Measurements from ENCODE around the gene TRPM6. TPM values are rescaled to one million over a fixed set of nuclear protein-coding genes. Genes with fewer than 3 reads are reported as not detected.

Gene TRPM6
- total RNA-seq, 1 donor from 2014 or later, result 0.10 TPM

GRCh38 chr9:74765481-74765971 lies 122.2 kb downstream of the TRPM6 start:
- no peak overlapping the region for H3K27ac Mint-ChIP-seq
- no peaks in the 10 kb centered on the region for H3K36me3 Mint-ChIP-seq (ENCODE audit: insufficient read depth)
- no peak for TF ChIP-seq CTCF (IDR thresholded peaks at IDR 0.05; ENCODE audit: unreplicated experiment)
- H3K4me1 Mint-ChIP-seq (ENCODE audit: low read depth), result no peaks in the 10 kb centered on the region
- no peaks in the 10 kb centered on the region for H3K9me3 Mint-ChIP-seq (ENCODE audit: low read depth)
- peaks cover 3% of the 10 kb centered on the region for H3K27me3 Mint-ChIP-seq
- H3K4me3 Mint-ChIP-seq (ENCODE audit: low read depth), result no peak overlapping the region
- no peak for DNase-seq (ENCODE audit: low spot score, unreplicated experiment)

- no peaks in the 10 kb centered on the region for H3K36me3 Mint-ChIP-seq (ENCODE audit: insufficient read depth)
- no peak overlapping the region for H3K27ac Mint-ChIP-seq
- H3K4me1 Mint-ChIP-seq (ENCODE audit: low read depth), result no peaks in the 10 kb centered on the region
Measured at GRCh38 chr9:74762950-74763349, 124.8 kb downstream of the TRPM6 start.

GRCh38 chr9:74760031-74760700 lies 127.6 kb downstream of the TRPM6 start:
- no peak overlapping the region for H3K27ac Mint-ChIP-seq
- no peak for DNase-seq (ENCODE audit: low spot score, unreplicated experiment)
- H3K4me1 Mint-ChIP-seq (ENCODE audit: low read depth), result no peaks in the 10 kb centered on the region
- no peaks in the 10 kb centered on the region for H3K36me3 Mint-ChIP-seq (ENCODE audit: insufficient read depth)
- no peaks in the 10 kb centered on the region for H3K27me3 Mint-ChIP-seq
- no peak for TF ChIP-seq CTCF (IDR thresholded peaks at IDR 0.05; ENCODE audit: unreplicated experiment)
- no peaks in the 10 kb centered on the region for H3K9me3 Mint-ChIP-seq (ENCODE audit: low read depth)
- no peak overlapping the region for H3K4me3 Mint-ChIP-seq (ENCODE audit: low read depth)

More at GRCh38 chr9:74762950-74763349, 124.8 kb downstream of the TRPM6 start:
- no peaks in the 10 kb centered on the region for H3K27me3 Mint-ChIP-seq
- TF ChIP-seq CTCF (IDR thresholded peaks at IDR 0.05; ENCODE audit: unreplicated experiment), result peak; percentile 21
- DNase-seq (ENCODE audit: low spot score, unreplicated experiment), result no peak
- H3K4me3 Mint-ChIP-seq (ENCODE audit: low read depth), result no peak overlapping the region
- H3K9me3 Mint-ChIP-seq (ENCODE audit: low read depth), result no peaks in the 10 kb centered on the region

GRCh38 chr9:74755999-74756398 lies 131.7 kb downstream of the TRPM6 start:
- Mint-ChIP-seq H3K9me3 (ENCODE audit: low read depth) (no peaks in the 10 kb centered on the region), H3K4me1 (ENCODE audit: low read depth) (peaks cover 2% of the 10 kb centered on the region), H3K27ac (no peak overlapping the region), H3K27me3 (no peaks in the 10 kb centered on the region), H3K4me3 (ENCODE audit: low read depth) (no peak overlapping the region), H3K36me3 (ENCODE audit: insufficient read depth) (no peaks in the 10 kb centered on the region)
- no peak for DNase-seq (ENCODE audit: low spot score, unreplicated experiment)
- TF ChIP-seq CTCF (IDR thresholded peaks at IDR 0.05; ENCODE audit: unreplicated experiment), result no peak

- no peak overlapping the region for H3K4me3 Mint-ChIP-seq (ENCODE audit: low read depth)
Measured at GRCh38 chr9:74755355-74755754, 132.4 kb downstream of the TRPM6 start.

More at GRCh38 chr9:74755355-74755754, 132.4 kb downstream of the TRPM6 start:
- Mint-ChIP-seq H3K27me3 (no peaks in the 10 kb centered on the region), H3K27ac (no peak overlapping the region), H3K36me3 (ENCODE audit: insufficient read depth) (no peaks in the 10 kb centered on the region), H3K4me1 (ENCODE audit: low read depth) (peaks cover 2% of the 10 kb centered on the region), H3K9me3 (ENCODE audit: low read depth) (no peaks in the 10 kb centered on the region)
- TF ChIP-seq CTCF (IDR thresholded peaks at IDR 0.05; ENCODE audit: unreplicated experiment), result no peak
- DNase-seq (ENCODE audit: low spot score, unreplicated experiment), result no peak
